HG03066 (cell line): Measurements from ENCODE around the gene SIPA1.
A peak's percentile ranks its signal among the peaks of the same experiment; 100 is the strongest.

Source experiments
- ATAC-seq: cut with Tn5 transposase; IDR thresholded peaks from one replicate; pipeline ENCODE4 v1.9.1; 2021; ENCODE audit warnings: low read depth; ENCODE audit not compliant: unreplicated experiment

The SIPA1 gene

GRCh38 chr11:65637794-65638419 is at the start of gene SIPA1:
TSS of gene SIPA1 (plus strand) at chr11:65638101. CDS start at chr11:65640922, 2,821 bp downstream.
- ATAC-seq = peak; percentile 43

- peak; percentile 80 for ATAC-seq
Measured at GRCh38 chr11:65588199-65589054, 49.5 kb upstream of the SIPA1 start.

DNA sequence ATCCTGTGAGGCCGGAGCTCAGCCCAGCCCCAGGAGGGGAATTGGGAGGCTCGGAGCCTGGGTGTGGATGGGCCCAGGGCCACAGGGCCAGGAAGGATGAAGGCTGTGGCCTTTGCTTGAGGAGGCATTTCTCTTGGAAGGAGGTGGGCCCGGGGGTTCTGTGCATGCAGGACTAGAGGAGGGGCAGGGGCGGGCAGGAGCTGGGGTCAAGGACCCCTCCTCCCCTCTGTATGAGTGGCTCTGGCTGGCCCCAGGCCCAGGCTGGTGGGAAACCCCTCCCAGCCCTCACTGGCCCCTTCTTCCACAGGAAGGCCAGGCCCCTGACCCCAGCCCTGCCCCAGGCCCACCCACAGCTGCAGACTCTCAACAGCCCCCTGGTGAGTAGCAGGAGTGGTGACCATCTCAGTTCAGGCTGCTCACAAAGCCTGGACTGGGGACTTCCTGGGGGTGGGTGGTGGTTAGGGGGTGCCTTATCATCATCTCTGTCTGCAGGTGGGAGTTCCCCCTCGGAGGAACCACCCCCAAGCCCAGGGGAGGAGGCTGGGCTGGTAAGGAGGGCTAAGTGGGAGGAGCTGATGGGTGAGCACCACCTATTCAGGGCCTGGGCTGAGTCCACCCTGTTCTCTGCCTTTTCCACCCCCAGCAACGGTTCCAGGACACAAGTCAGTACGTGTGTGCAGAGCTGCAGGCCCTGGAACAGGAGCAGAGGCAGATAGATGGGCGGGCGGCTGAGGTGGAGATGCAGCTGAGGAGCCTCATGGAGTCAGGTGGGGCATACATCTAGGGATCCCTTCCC is 48.3 kb upstream of the SIPA1 start:
- no peak for ATAC-seq

DNA sequence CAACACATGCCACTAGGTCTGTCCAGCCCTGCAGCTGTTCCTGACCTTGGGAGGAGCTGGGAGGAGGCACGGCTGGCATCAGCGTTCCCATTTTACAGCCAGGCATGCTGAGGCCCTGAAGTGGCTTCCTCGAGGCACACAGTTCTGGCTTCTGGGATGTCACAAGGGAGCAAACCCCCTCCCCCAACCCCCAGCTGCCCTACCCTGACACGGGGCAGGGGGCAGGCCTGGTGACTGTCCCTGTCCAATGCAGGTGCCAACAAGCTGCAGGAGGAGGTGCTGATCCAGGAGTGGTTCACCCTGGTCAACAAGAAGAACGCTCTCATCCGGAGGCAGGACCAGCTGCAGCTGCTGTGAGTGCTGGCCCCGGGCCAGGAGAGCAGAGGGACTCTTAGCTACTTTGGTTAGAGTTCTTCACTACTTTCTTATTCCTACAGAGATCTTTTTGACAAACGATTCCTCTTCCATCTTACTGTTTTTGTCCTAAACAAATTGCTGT is 47.6 kb upstream of the SIPA1 start:
- ATAC-seq = no peak

- no peak for ATAC-seq
Measured at GRCh38 chr11:65591939-65592857, 45.7 kb upstream of the SIPA1 start.

- no peak for ATAC-seq
Measured at GRCh38 chr11:65592858-65593517, 44.9 kb upstream of the SIPA1 start.

DNA sequence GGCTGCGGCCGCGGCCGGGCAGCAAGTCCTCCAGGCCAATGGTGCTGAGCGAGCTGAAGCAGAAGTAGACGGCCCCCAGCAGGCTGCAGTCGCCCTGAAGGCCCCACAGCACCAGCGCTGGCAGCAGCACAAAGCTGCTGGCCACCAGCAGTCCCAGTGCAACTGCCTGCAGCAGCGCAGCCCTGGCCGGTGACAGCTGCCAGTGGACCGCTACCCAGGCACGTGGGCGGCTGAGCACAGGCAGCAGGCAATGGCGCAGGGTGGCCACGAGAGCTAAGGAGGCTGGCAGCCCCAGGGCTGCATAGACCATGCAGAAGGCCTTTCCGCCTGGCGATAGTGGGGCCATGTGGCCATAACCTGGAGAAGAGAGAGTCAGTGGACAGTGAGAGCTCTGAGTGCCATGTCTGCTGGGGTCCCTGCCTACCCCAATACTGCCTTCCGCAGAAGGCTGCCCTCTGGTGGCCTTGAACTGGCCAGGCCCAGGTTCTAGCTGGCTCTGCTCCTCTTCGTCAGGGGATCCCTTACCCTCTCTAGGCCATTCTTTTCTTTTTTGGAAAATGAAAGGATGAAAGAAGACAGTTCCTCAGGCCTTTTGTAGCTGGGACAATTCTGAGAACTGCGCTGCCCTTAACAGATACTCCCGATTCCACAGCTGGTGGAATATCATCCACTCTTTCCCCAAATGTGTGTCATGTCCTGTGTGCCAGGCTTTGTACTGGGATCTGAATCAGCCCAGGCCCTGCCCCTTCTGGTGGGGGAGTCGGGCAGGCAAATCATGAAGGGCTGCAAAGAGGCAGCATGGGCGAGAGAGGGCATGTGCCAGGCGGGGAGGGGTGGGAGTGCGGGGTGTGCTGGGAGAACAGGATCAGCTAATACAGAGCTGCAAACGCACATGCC is 44.1 kb upstream of the SIPA1 start:
- ATAC-seq = no peak

- ATAC-seq = no peak
Measured at GRCh38 chr11:65595131-65595530, 42.8 kb upstream of the SIPA1 start.

DNA sequence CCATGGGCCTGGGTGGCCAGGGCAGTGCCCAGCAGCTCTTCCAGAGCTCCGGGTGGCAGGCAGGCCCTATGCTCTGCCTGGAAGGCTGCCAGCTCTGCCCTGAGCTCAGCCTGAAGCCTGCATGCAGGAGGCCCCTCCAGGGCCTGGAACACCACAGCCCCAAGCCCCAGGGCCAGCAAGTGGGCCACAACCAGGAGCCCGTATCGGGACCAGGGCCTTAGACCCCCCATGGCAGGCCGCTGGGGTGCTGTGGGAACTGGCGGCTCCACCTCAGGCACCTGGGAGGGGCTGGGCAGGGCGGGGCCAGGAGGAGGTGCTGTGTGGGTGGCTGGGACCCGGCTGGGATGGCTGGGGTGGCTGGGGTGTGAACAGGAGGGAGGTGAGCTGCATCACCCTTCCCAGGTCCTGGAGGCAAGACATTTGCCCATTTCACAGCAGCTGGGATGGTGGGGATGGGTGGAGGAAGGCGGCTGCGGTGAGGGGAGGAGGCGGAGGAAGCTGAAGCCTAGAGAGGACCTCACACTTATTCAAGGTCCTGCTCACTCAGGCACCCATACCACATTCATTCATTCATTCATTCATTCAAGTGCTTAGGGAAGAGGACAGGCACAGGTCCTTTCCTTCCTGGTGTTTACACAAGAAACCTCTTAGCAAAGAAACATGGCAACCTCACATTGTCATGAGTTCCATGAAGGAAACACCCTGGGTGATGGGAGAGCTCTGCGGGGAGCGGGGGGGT is 42.2 kb upstream of the SIPA1 start, which contains the start of gene KCNK7:
Gene KCNK7 (minus strand): TSS at position 258 of the 739 bp plus-strand sequence. CDS start 28 bp downstream, at position 230.
- no peak for ATAC-seq

- ATAC-seq = no peak
Measured at GRCh38 chr11:65596520-65596919, 41.4 kb upstream of the SIPA1 start.

DNA sequence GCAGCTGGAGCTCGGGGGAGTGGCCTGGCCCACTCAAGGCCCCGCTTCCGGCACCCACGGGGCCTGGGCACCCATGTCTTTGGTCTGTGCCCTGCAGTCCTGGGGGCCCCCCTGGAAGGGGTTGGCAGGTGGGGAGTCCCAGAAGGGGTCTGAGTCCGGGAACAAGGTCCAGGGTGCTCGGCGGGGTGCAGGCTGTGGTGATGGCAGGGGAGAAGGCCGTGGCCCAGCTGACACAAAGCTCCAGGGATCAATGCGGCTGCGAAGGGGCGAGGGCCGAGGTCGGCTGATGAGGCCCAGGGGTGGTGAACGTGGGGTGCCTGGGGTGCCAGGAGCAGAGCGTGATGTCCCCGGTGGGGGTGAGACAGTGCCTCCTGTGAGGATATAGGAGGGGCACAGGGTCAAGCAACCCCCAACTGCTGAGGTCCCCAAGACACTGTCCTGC is 39.6 kb upstream of the SIPA1 start:
- ATAC-seq = no peak

- ATAC-seq = no peak
Measured at GRCh38 chr11:65599216-65599954, 38.5 kb upstream of the SIPA1 start.

DNA sequence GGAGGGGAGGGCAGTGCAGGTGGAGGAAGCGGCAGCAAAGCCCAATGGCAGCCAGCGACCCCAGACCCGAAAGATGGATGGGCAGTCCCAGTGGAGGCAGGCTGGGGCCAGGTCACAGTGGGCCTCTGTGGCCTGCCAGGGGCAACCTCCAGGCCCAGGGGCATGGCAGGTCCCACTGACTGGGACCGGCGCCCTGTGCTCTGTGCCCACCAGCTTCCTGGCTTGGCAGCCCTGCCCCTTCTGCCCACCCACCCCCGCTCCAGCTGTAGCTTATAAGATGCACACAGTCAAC is 38.0 kb upstream of the SIPA1 start:
- ATAC-seq = no peak

- no peak for ATAC-seq
Measured at GRCh38 chr11:65604258-65604657, 33.6 kb upstream of the SIPA1 start.

DNA sequence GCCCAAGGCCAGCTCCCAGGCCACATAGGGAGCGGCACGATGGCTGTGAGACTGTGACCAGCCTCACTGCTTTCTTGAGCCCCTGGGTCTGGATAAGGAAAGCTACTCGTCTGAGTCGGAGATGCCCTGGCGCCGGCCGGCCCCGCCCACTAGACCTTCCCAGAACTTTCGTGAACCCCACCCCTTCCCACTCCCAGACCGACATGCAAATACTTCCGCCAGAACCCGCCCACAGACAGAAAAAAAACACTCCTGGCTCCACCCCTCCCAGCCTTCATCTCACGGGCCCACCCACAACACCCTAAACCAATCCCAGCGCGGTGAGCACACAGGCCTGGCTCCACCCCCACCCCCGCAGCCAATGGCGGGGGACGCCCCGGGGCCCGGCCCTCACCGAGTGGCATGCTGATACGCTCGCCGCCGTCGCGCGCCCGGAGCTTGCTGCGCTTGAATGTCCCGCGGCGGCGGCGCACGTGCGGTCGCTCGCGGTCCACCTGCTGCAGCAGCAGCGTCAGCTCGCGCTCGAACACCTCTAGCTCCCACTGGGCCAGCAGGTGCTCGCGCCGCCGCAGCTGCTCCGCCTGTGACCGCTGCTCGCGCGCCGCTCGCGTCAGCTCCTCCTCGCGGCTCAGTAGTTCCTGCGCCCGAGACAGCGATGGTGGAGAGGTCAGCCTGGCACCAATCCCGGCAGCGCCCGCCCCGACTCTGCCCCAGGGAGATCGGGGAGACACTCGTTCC is 30.9 kb upstream of the SIPA1 start:
- ATAC-seq = no peak

GRCh38 chr11:65607614-65608426 is 30.1 kb upstream of the SIPA1 start:
- ATAC-seq = no peak
